MCF 10A (cell line): ENCODE data around the gene MYB. TPM values are rescaled to one million over a fixed set of nuclear protein-coding genes. Genes with fewer than 3 reads are reported as not detected.

ENCODE experiments used
- BruUV-seq: library from RNA; stranded (reverse); fragments of 400-500 nt; replicated peaks from 2 replicates; lab custom pipeline; 2021; lab: Mats Ljungman, UMichigan
- CTCF ChIA-PET: fragments of 300-600 bp; sonication (Branson Sonifier 250); formaldehyde crosslinking; extraction: SDS; loops from one replicate; lab custom pipeline; 2021; ENCODE audit warnings: antibody characterized with exemption, inconsistent platforms; lab: Yijun Ruan, JAX
- POLR2A ChIA-PET: fragments of 300-600, 350-650 bp; sonication (Branson Sonifier 250); formaldehyde crosslinking; extraction: SDS; loops from one replicate; lab custom pipeline; 2020; ENCODE audit warnings: antibody characterized with exemption, inconsistent platforms; lab: Yijun Ruan, JAX
- DNase-seq: peaks from one replicate; pipeline ENCODE4 v3.0.0-alpha.2; 2018; ENCODE audit not compliant: unreplicated experiment
- H3K27ac Mint-ChIP-seq: one replicate; pipeline ENCODE4 v1.8.0; 2022; ENCODE audit warnings: mild to moderate bottlenecking, low read depth, mixed read lengths; ENCODE audit not compliant: unreplicated experiment
- H3K27me3 Mint-ChIP-seq: one replicate; pipeline ENCODE4 v1.8.0; 2022; ENCODE audit warnings: mixed read lengths; ENCODE audit not compliant: insufficient read depth, unreplicated experiment
- H3K36me3 Mint-ChIP-seq: one replicate; pipeline ENCODE4 v1.8.0; 2022; ENCODE audit warnings: mild to moderate bottlenecking, moderate library complexity, mixed read lengths; ENCODE audit not compliant: insufficient read depth, unreplicated experiment
- H3K4me1 Mint-ChIP-seq: one replicate; pipeline ENCODE4 v1.8.0; 2022; ENCODE audit warnings: mixed read lengths; ENCODE audit not compliant: insufficient read depth, unreplicated experiment
- H3K4me3 Mint-ChIP-seq: one replicate; pipeline ENCODE4 v1.8.0; 2022; ENCODE audit warnings: mild to moderate bottlenecking, moderate library complexity, mixed read lengths; ENCODE audit not compliant: unreplicated experiment
- H3K9me3 Mint-ChIP-seq: one replicate; pipeline ENCODE4 v1.8.0; 2022; ENCODE audit warnings: mixed read lengths; ENCODE audit not compliant: unreplicated experiment
- intact Hi-C: fragments of 100-400 bp; cut with micrococcal nuclease; formaldehyde crosslinking; loops from 2 replicates; pipeline ENCODE4 v1.14.1; 2022
- total RNA-seq: library from RNA; stranded (reverse); gene quantifications from 2 replicates; pipeline ENCODE4 v1.2.3, GENCODE V29; 2022
- TF ChIP-seq, protein P1 (sequence below): fragments of 200-600 bp; IDR thresholded peaks from one replicate; pipeline ENCODE4 v1.8.0; 2022; ENCODE audit warnings: antibody characterized with exemption, mild to moderate bottlenecking; ENCODE audit not compliant: unreplicated experiment

Gene MYB
- total RNA-seq, 1 experiment from 2014 or later: not detected

DNA sequence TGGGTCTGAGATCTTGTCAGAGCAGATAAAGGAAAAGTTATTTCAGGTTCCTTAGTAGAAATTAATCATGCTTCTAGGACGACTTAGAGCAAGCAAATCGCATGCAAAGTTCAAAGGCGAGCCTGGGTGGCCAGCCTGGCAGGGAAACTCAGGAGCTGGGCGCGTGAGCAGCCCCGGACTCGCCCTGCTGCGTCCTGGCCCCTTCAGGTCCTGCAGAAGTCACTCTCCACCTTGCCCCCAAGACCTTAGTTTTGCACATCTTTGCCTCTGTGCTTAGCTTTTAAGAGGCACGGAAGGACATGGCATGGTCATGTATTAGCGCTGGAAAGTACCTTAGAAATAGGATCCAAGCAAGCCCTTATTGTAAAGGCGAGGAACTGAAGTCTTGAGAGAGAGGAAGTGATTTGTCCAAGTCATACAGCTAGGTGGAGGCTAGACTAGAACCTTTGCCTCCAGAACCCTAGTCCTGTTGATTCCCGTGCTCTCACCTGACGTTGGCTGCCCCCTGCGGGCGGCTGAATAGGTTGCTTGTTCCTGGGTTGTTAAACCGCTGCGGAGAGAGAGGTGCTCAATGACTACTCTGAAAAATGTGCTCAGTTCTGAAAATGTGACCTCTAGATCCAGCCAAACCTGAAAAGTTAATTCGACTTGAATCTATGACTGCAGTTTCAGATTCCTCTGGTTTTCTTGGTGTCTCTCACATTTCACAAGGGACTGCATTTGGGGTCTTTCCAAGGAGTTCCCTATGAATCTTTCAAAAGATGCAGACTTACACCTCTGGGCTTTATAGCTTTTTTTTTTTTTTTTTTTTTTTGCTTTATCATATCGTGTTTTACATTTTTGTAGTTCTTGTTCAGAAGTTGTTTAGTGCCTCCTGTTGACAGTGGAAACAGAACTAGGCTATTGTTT, 2.7 kb downstream of the MYB start:
- Mint-ChIP-seq H3K36me3 (peaks cover 6% of the 10 kb centered on the region), H3K27ac (no peak overlapping the region), H3K4me3 (peak overlapping the region; percentile 69), H3K4me1 (peaks cover 10% of the 10 kb centered on the region), H3K27me3 (no peaks in the 10 kb centered on the region), H3K9me3 (no peaks in the 10 kb centered on the region)
- ChIA-PET POLR2A (interaction anchor here (0.7 kb wide), 1 partner anchor 15 kb away, joined by 3 read pairs; no protein-coding TSS in a partner anchor), CTCF (interaction anchor here (0.5 to 0.9 kb wide), 3 partner anchors 12 to 1038 kb away, joined by 3 to 4 read pairs (median 4); no protein-coding TSS in a partner anchor)
- peak; percentile 43 for DNase-seq
- intact Hi-C loops: no loop called here
- no TSS peak for BruUV-seq
- TF ChIP-seq, protein P1, sequence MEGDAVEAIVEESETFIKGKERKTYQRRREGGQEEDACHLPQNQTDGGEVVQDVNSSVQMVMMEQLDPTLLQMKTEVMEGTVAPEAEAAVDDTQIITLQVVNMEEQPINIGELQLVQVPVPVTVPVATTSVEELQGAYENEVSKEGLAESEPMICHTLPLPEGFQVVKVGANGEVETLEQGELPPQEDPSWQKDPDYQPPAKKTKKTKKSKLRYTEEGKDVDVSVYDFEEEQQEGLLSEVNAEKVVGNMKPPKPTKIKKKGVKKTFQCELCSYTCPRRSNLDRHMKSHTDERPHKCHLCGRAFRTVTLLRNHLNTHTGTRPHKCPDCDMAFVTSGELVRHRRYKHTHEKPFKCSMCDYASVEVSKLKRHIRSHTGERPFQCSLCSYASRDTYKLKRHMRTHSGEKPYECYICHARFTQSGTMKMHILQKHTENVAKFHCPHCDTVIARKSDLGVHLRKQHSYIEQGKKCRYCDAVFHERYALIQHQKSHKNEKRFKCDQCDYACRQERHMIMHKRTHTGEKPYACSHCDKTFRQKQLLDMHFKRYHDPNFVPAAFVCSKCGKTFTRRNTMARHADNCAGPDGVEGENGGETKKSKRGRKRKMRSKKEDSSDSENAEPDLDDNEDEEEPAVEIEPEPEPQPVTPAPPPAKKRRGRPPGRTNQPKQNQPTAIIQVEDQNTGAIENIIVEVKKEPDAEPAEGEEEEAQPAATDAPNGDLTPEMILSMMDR: peak; percentile 17

DNA sequence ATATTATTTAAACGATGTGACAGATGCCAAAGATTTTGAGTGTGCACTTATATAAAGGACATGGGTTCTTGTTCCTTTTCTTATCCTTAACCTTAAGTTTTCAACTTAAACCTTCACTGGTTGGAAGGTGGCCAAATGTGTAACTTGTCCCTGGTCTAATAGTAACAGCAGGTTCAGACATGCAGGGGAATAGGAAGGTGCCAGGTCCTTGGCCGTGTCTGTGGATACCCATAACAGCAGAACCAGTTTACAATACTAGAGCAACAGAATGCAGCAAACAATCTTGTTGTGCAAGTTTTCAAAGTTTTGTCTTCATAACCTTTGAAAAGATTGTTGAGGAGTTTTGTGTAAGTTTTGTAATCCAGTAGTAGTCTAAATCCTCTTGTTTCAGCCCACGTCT, 4.4 kb downstream of the MYB start:
- no TSS peak for BruUV-seq
- TF ChIP-seq, protein P1: no peak
- Mint-ChIP-seq H3K4me3 (no peak overlapping the region), H3K27me3 (no peaks in the 10 kb centered on the region), H3K27ac (no peak overlapping the region), H3K36me3 (no peaks in the 10 kb centered on the region), H3K4me1 (peaks cover 10% of the 10 kb centered on the region), H3K9me3 (no peaks in the 10 kb centered on the region)
- ChIA-PET POLR2A (no interaction called here), CTCF (no interaction called here)
- intact Hi-C loops: no loop called here
- peak; percentile 74 for DNase-seq

DNA sequence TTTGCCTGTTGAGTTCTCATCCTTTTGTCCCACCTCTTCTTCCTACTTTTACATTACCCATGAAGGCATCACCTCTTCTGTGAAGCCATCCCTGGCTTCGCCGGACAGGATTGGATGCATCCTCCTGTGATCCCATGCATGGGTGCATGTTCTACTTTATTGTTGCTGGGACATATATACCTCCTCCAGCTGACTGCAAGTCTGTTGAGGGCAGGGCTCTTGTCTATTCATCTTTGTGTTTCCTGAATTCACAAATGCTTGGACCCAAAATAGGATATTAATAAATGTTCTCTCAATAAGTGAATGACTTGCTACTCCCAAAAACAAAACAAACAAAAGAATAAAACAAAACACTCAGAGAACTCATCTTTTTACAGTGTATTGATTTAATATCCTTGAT, 5.1 kb downstream of the MYB start:
- no peak overlapping the region for H3K27ac Mint-ChIP-seq
- intact Hi-C loops: no loop called here
- no peaks in the 10 kb centered on the region for H3K9me3 Mint-ChIP-seq
- no peak for DNase-seq
- no peak overlapping the region for H3K4me3 Mint-ChIP-seq
- CTCF ChIA-PET: no interaction called here
- no TSS peak for BruUV-seq
- TF ChIP-seq, protein P1: no peak
- H3K27me3 Mint-ChIP-seq: no peaks in the 10 kb centered on the region
- no peaks in the 10 kb centered on the region for H3K36me3 Mint-ChIP-seq
- POLR2A ChIA-PET: interaction anchor here (1.3 kb wide), 1 partner anchor 19 kb away, joined by 4 read pairs; no protein-coding TSS in a partner anchor
- peaks cover 10% of the 10 kb centered on the region for H3K4me1 Mint-ChIP-seq

DNA sequence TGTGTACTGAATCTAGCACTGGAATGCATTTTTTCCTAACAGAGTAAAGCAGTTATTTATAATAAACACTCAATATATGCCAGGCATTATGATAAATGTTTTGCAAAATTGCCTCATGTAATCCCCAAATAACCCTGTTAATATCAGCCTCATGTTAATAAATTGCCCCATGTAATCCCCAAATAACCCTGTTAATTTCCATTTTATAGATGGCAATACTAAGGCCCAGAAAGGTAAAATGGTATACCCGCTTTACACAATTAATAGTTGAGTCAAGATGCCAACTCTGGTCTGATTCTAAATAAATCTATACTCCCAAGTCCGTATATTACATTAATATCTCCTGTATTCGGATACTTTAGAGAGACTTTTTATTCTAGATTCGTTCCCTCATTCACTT, 6.3 kb downstream of the MYB start:
- POLR2A ChIA-PET: interaction anchor here (1.1 to 1.3 kb wide), 2 partner anchors 15 to 18 kb away, joined by 3 to 4 read pairs; no protein-coding TSS in a partner anchor
- Mint-ChIP-seq H3K36me3 (no peaks in the 10 kb centered on the region), H3K27me3 (no peaks in the 10 kb centered on the region), H3K27ac (no peak overlapping the region), H3K4me3 (no peak overlapping the region), H3K4me1 (peaks cover 6% of the 10 kb centered on the region), H3K9me3 (no peaks in the 10 kb centered on the region)
- BruUV-seq: no TSS peak
- intact Hi-C loops: no loop called here
- CTCF ChIA-PET: no interaction called here
- DNase-seq: no peak
- TF ChIP-seq, protein P1: no peak
